OCI-LY3 (cell line): Measurements from ENCODE around the gene USE1.

Experiments
- H2AFZ ChIP-seq: fragments of 200-600, 300-600 bp; shearing (Covaris generic); 2 replicates; pipeline ENCODE4 v1.6.0; 2014; ENCODE audit warnings: antibody characterized with exemption, low read depth, low read length
- H3K27ac ChIP-seq: fragments of 200-600, 300-600 bp; sonication (generic); 2 replicates; pipeline ENCODE4 v1.5.1; 2014; ENCODE audit warnings: mild to moderate bottlenecking, low read length, moderate library complexity, mixed read lengths
- H3K27me3 ChIP-seq: fragments of 200-600, 300-600 bp; sonication (generic); 2 replicates; pipeline ENCODE4 v1.6.1; 2014; ENCODE audit warnings: low read depth, low read length, mixed read lengths
- H3K36me3 ChIP-seq: fragments of 200-600, 300-600 bp; sonication (generic); replicated peaks from 2 replicates; pipeline ENCODE3; 2014; ENCODE audit warnings: low read depth, low read length, mixed read lengths
- H3K4me1 ChIP-seq: fragments of 300-600, 200-600 bp; sonication (generic); 2 replicates; pipeline ENCODE4 v1.6.1; 2014; ENCODE audit warnings: low read length, mixed read lengths
- H3K4me2 ChIP-seq: fragments of 200-600, 300-600 bp; sonication (generic); 2 replicates; pipeline ENCODE4 v1.6.1; 2014; ENCODE audit warnings: low read length, mixed read lengths
- H3K4me3 ChIP-seq: fragments of 300-600, 200-600 bp; sonication (generic); 2 replicates; pipeline ENCODE4 v1.5.1; 2014; ENCODE audit warnings: antibody characterized with exemption, mild to moderate bottlenecking, low read length, moderate library complexity
- H3K79me2 ChIP-seq: fragments of 300-600, 200-600 bp; shearing (Covaris generic); 2 replicates; pipeline ENCODE4 v1.6.1; 2014; ENCODE audit warnings: mild to moderate bottlenecking, low read length, mixed read lengths
- H3K9ac ChIP-seq: fragments of 300-600, 200-600 bp; shearing (Covaris generic); 2 replicates; pipeline ENCODE4 v1.6.0; 2014; ENCODE audit warnings: mild to moderate bottlenecking, low read length, moderate library complexity
- H3K9me3 ChIP-seq: fragments of 200-600, 300-600 bp; shearing (Covaris generic); 2 replicates; pipeline ENCODE4 v1.6.1; 2014; ENCODE audit warnings: low read length, mixed read lengths; ENCODE audit not compliant: insufficient read depth
- H4K20me1 ChIP-seq: fragments of 200-600, 300-600 bp; sonication (generic); 2 replicates; pipeline ENCODE4 v1.6.1; 2016; ENCODE audit warnings: low read length, mixed read lengths; ENCODE audit not compliant: insufficient read depth
- CTCF ChIP-seq: fragments of 200-600, 300-600 bp; sonication (generic); IDR thresholded peaks from 2 replicates; pipeline ENCODE4 v1.5.1; 2014; ENCODE audit warnings: antibody characterized with exemption, low read length, low read depth
- EZH2phosphoT487 ChIP-seq: fragments of 200-600 bp; shearing (Covaris generic); IDR thresholded peaks from 2 replicates; pipeline ENCODE4 v1.6.1; 2018; ENCODE audit warnings: antibody characterized with exemption, mixed run types, low read depth

The USE1 gene

DNA sequence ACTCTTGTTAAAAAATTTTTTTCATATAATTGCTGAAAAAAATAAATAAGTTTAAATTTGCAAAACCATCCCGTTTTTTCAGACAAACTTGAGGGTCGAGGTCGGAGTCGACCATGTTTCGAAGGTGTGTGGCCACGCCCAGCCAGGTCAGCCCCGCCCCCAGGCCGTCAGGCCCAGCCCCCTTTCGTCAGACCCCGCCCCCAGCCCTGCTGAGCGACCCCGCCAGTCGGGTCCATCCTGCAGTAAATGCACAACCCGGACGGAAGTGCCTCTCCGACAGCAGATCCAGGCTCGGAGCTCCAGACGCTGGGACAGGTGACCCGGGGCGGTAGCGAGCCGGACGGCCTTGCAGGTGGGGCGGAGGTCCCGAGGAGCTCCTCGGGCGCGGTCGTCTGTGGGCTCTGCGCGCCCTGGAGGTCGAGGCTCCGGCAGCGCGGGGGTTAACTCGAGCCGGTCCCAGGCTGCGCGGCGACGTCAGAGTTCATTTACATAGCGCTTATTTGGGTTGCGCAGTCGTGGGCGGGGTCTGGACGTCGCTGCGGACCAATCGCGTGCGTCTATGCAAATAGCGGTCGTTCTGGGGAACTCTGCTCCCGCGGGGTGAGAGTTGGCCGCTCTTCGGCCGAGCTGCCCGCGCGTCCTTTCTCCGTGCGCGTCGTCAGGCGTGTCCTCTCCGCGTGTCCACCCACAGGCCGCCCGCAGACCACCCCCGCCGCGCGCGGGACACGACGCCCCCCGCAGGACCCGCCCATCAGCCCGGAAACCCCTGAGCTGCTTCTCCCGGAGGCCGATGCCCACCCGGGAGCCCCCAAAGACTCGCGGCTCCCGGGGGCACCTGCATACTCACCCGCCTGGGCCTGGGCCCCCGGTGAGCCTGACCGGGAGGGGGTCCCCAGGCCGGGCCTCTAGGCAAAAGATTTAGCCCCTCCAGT lies 11.1 kb downstream of the USE1 start, which contains the start of gene OCEL1:
OCEL1 (plus strand) TSS at position 225 of the 932 bp plus-strand sequence; CDS start at position 247, 22 bp downstream.
- H4K20me1 ChIP-seq, result no peaks in the 10 kb centered on the region
- no peaks in the 10 kb centered on the region for H3K9me3 ChIP-seq
- peaks cover 10% of the 10 kb centered on the region for H3K4me1 ChIP-seq
- H3K36me3 ChIP-seq, result peaks cover 4% of the 10 kb centered on the region
- H3K27me3 ChIP-seq, result no peaks in the 10 kb centered on the region
- H3K9ac ChIP-seq, result peak within 1 kb of the TSS; percentile 79
- TF ChIP-seq EZH2phosphoT487 (no peak), CTCF (no peak)
- peak within 1 kb of the TSS; percentile 80; the same call in 1 of the 2 replicates for H2AFZ ChIP-seq
- peak within 1 kb of the TSS; percentile 81 for H3K4me3 ChIP-seq
- H3K27ac ChIP-seq, result peak within 1 kb of the TSS; percentile 70
- H3K79me2 ChIP-seq, result no peaks in the 10 kb centered on the region
- H3K4me2 ChIP-seq, result peak within 1 kb of the TSS; percentile 83

GRCh38 chr19:17227798-17228367 lies 12.7 kb downstream of the USE1 start:
- peaks cover 10% of the 10 kb centered on the region for H3K4me1 ChIP-seq
- H3K9ac ChIP-seq, result no peak overlapping the region
- H3K79me2 ChIP-seq, result no peaks in the 10 kb centered on the region
- H3K27ac ChIP-seq, result no peak overlapping the region
- H3K27me3 ChIP-seq, result no peaks in the 10 kb centered on the region
- H4K20me1 ChIP-seq, result 0 out of 2 replicates have a peak, but pooled peaks cover 7% of the 10 kb centered on the region
- H2AFZ ChIP-seq, result no peak overlapping the region
- no peak overlapping the region for H3K4me3 ChIP-seq
- no peaks in the 10 kb centered on the region for H3K9me3 ChIP-seq
- H3K4me2 ChIP-seq, result no peak overlapping the region
- TF ChIP-seq EZH2phosphoT487 (no peak), CTCF (no peak)
- H3K36me3 ChIP-seq, result peaks cover 13% of the 10 kb centered on the region

DNA sequence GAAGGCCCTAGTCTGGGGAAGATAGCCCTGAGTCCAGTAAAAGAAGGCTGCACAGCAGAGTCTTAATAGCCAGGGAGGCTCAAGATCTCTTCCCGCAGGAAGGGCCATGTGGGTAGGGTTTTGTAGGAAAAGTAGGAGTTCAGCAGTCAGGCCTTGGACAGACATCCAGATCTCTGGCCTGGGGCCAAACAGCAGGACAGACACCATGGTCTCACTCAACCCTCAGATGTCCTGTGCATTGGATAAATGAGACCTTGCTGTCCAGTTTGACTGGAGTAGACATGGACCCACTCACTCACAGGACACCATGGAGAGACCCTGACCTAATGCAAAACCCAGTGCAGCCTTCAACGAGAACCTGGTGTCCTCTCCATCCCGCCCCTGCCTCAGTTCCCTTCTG lies 14.7 kb downstream of the USE1 start:
- Histone ChIP-seq H3K27me3 (no peaks in the 10 kb centered on the region), H3K4me1 (peaks cover 14% of the 10 kb centered on the region), H3K9ac (no peak overlapping the region), H3K36me3 (peaks cover 13% of the 10 kb centered on the region), H3K9me3 (no peaks in the 10 kb centered on the region), H3K4me2 (no peak overlapping the region), H2AFZ (no peak overlapping the region), H3K27ac (no peak overlapping the region), H3K79me2 (peaks cover 6% of the 10 kb centered on the region), H4K20me1 (peaks cover 11% of the 10 kb centered on the region; the same call in 1 of the 2 replicates), H3K4me3 (no peak overlapping the region)
- TF ChIP-seq CTCF (no peak), EZH2phosphoT487 (no peak)

- Histone ChIP-seq H3K9ac (no peak overlapping the region), H3K27me3 (no peaks in the 10 kb centered on the region), H3K4me2 (no peak overlapping the region), H3K9me3 (no peaks in the 10 kb centered on the region), H4K20me1 (peaks cover 11% of the 10 kb centered on the region; the same call in 1 of the 2 replicates), H3K36me3 (peaks cover 13% of the 10 kb centered on the region), H2AFZ (no peak overlapping the region), H3K79me2 (peaks cover 11% of the 10 kb centered on the region), H3K27ac (no peak overlapping the region), H3K4me3 (no peak overlapping the region), H3K4me1 (peaks cover 11% of the 10 kb centered on the region)
- TF ChIP-seq EZH2phosphoT487 (no peak), CTCF (no peak)
These were observed 17.1 kb downstream of the USE1 start for GRCh38 chr19:17232258-17232657.
